SK-N-MC (cell line): ENCODE results near the gene DNPEP.

ENCODE experiments used
- DNase-seq: peaks from one replicate; pipeline ENCODE4 v3.0.0-alpha.2; 2011; ENCODE audit warnings: low read depth, low spot score
- H3K27ac ChIP-seq: fragments of 200-600 bp; sonication (generic); 2 replicates; pipeline ENCODE4 v1.5.1; 2016; ENCODE audit warnings: mixed run types
- H3K36me3 ChIP-seq: fragments of 200-600 bp; sonication (generic); 2 replicates; pipeline ENCODE4 v1.6.1; 2017; ENCODE audit warnings: antibody characterized with exemption, low read length, mixed read lengths; ENCODE audit not compliant: insufficient read depth
- H3K4me3 ChIP-seq: fragments of 200-600 bp; sonication (generic); 2 replicates; pipeline ENCODE4 v1.5.1; 2016
- H3K9ac ChIP-seq: fragments of 200-600 bp; sonication (generic); 2 replicates; pipeline ENCODE4 v1.8.0; 2017; ENCODE audit warnings: mixed run types, mixed read lengths; ENCODE audit not compliant: insufficient read length
- H3K9me3 ChIP-seq: fragments of 200-600 bp; sonication (generic); 2 replicates; pipeline ENCODE4 v1.6.1; 2017; ENCODE audit warnings: low read depth, mild to moderate bottlenecking, antibody characterized with exemption, low read length, moderate library complexity, mixed read lengths
- EZH2 ChIP-seq: fragments of 200-600 bp; sonication (generic); IDR thresholded peaks from one replicate; pipeline ENCODE4 v1.6.1; 2017; ENCODE audit warnings: antibody characterized with exemption
- FOXP2 ChIP-seq: optimal IDR thresholded peaks from 2 replicates; pipeline ENCODE3; 2011; ENCODE audit warnings: mild to moderate bottlenecking, moderate library complexity; ENCODE audit not compliant: insufficient read depth; ENCODE audit errors: extremely low read length, control extremely low read depth
- POLR2AphosphoS5 ChIP-seq: IDR thresholded peaks from 2 replicates; pipeline ENCODE4 v1.6.1; 2012; ENCODE audit warnings: mild to moderate bottlenecking, low read depth, low read length, borderline replicate concordance

DNPEP gene

GRCh38 chr2:219405451-219405850, 17.7 kb upstream of the DNPEP start:
- H3K27ac ChIP-seq = no peak overlapping the region
- no peaks in the 10 kb centered on the region for H3K9me3 ChIP-seq
- H3K4me3 ChIP-seq = no peak overlapping the region
- no peak for DNase-seq
- H3K9ac ChIP-seq = no peak overlapping the region
- TF ChIP-seq EZH2 (no peak), FOXP2 (no peak), POLR2AphosphoS5 (no peak)
- H3K36me3 ChIP-seq = no peaks in the 10 kb centered on the region

- H3K9ac ChIP-seq = no peak overlapping the region
- H3K4me3 ChIP-seq = no peak overlapping the region
- no peak for DNase-seq
- H3K27ac ChIP-seq = no peak overlapping the region
- H3K36me3 ChIP-seq = no peaks in the 10 kb centered on the region
- no peak for TF ChIP-seq POLR2AphosphoS5
- H3K9me3 ChIP-seq = no peaks in the 10 kb centered on the region
Observed at GRCh38 chr2:219404954-219405353, 17.2 kb upstream of the DNPEP start.

GRCh38 chr2:219404291-219404910, 16.7 kb upstream of the DNPEP start:
- TF ChIP-seq FOXP2 (no peak), POLR2AphosphoS5 (no peak), EZH2 (no peak)
- H3K27ac ChIP-seq = no peak overlapping the region
- no peak for DNase-seq
- no peak overlapping the region for H3K4me3 ChIP-seq
- H3K36me3 ChIP-seq = no peaks in the 10 kb centered on the region
- no peak overlapping the region for H3K9ac ChIP-seq
- no peaks in the 10 kb centered on the region for H3K9me3 ChIP-seq

GRCh38 chr2:219403861-219404260, 16.1 kb upstream of the DNPEP start:
- Histone ChIP-seq H3K27ac (no peak overlapping the region), H3K9ac (no peak overlapping the region), H3K9me3 (no peaks in the 10 kb centered on the region), H3K36me3 (no peaks in the 10 kb centered on the region), H3K4me3 (no peak overlapping the region)
- TF ChIP-seq FOXP2 (no peak), EZH2 (no peak), POLR2AphosphoS5 (no peak)
- no peak for DNase-seq

GRCh38 chr2:219402665-219403515, 15.2 kb upstream of the DNPEP start:
- TF ChIP-seq POLR2AphosphoS5 (no peak), FOXP2 (no peak)
- Histone ChIP-seq H3K9ac (no peak overlapping the region), H3K36me3 (no peaks in the 10 kb centered on the region), H3K27ac (no peak overlapping the region), H3K9me3 (no peaks in the 10 kb centered on the region), H3K4me3 (no peak overlapping the region)
- DNase-seq = peak; percentile 69

- no peak for TF ChIP-seq POLR2AphosphoS5
- no peak for TF ChIP-seq EZH2
- TF ChIP-seq FOXP2 = no peak
- H3K9ac ChIP-seq = no peak overlapping the region
- no peak for DNase-seq
- H3K9me3 ChIP-seq = no peaks in the 10 kb centered on the region
- no peaks in the 10 kb centered on the region for H3K36me3 ChIP-seq
- no peak overlapping the region for H3K4me3 ChIP-seq
- no peak overlapping the region for H3K27ac ChIP-seq
Observed at GRCh38 chr2:219401606-219402005, 13.9 kb upstream of the DNPEP start.

- H3K27ac ChIP-seq = peak overlapping the region; percentile 61
Observed at GRCh38 chr2:219400562-219400961, 12.8 kb upstream of the DNPEP start.

GRCh38 chr2:219399716-219400478, 12.2 kb upstream of the DNPEP start:
- Histone ChIP-seq H3K9me3 (no peaks in the 10 kb centered on the region), H3K9ac (no peak overlapping the region), H3K27ac (no peak overlapping the region), H3K36me3 (no peaks in the 10 kb centered on the region), H3K4me3 (peak overlapping the region; percentile 70)
- no peak for DNase-seq
- TF ChIP-seq FOXP2 = no peak
- no peak for TF ChIP-seq EZH2
- no peak for TF ChIP-seq POLR2AphosphoS5

More at GRCh38 chr2:219400562-219400961, 12.8 kb upstream of the DNPEP start:
- H3K9me3 ChIP-seq = no peaks in the 10 kb centered on the region
- H3K9ac ChIP-seq = no peak overlapping the region
- TF ChIP-seq FOXP2 = peak; percentile 97
- TF ChIP-seq POLR2AphosphoS5 = no peak; the same call in 1 of the 2 replicates
- H3K36me3 ChIP-seq = no peaks in the 10 kb centered on the region
- peak overlapping the region; percentile 70 for H3K4me3 ChIP-seq
- DNase-seq = peak; percentile 68
